DND-41 (cell line): Measurements from ENCODE around the gene MEGF11.

Experiments used
- CTCF ChIP-seq: IDR thresholded peaks from 2 replicates; pipeline ENCODE4 v1.5.1; 2012; ENCODE audit warnings: borderline replicate concordance, low read length, moderate library complexity, mild to moderate bottlenecking; ENCODE audit not compliant: poor library complexity, severe bottlenecking; ENCODE audit errors: extremely low read depth
- EZH2 ChIP-seq: IDR thresholded peaks from 3 replicates; pipeline ENCODE4 v1.6.1; 2012; ENCODE audit warnings: borderline replicate concordance, low read depth, mild to moderate bottlenecking, moderate library complexity, low read length, inconsistent platforms; ENCODE audit not compliant: severe bottlenecking

DNA sequence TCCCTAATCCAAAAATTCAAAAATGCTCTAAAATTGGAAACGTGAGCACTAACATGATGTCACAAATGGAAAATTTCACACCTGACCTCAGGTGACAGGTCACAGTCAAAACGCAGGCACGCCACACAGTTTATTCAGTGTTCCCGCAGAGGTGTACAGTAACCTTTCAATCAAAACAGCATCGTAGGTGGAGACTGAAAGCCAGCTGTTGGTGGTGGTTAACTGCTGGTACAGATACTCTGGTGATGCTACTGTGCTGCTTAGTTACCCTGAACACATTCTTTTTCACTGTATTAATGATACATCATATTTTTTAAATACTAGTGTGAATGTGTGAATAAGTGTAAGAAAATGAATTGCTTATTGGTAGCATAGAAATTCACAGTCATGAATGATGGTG lies 360.5 kb downstream of the MEGF11 start:
- TF ChIP-seq CTCF: no peak
- no peak for TF ChIP-seq EZH2
